ENCODE results near the gene YPEL2.
A peak's percentile ranks its signal among the peaks of the same experiment; 100 is the strongest.

The YPEL2 gene

DNA sequence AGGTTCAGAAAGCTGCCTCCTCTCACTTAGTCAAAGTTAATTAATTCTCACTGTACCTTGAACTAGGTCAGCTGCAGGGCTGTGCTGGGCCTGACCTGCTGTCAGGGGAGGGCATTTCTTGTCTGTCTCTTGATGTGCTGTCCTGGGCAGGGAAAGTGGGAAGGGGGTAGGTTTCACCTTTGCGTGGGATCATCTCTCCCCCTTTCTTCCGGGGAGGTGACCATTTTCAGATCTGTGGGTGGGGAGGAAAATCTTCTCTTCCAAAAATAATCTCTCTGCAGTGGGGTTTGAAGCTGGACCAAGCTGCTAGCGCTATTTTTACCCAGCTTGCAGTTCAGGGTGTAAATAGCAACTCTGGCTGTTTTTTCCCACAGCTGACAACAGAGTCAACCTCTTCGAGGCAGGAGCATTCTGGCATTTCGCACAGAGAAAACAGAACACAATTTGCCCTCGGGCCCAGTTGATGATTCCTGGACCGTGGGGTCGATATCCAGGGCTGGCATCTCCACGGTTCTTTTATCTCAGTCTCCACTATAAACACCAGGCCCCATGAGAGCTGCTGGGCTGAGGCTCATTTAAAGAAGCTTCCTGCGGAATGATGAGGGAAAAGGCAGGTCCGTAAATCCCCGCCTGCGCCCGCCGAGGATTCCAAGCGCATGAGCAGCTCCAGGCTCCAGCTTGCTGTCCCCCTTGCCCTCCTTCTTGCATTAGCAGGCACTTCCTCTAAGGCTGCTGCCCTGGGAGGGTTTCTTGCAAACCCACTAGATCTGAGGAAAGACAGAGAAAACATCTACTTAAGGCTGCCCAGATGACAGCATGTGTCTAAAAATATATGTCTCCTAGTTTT, 93.9 kb downstream of the YPEL2 start:
- no peak overlapping the region for H3K27ac Mint-ChIP-seq
- H3K4me3 Mint-ChIP-seq: no peak overlapping the region
- no peaks in the 10 kb centered on the region for H3K9me3 Mint-ChIP-seq
- ATAC-seq (replicated peaks) (no peak), DNase-seq (no peak)
- H3K36me3 Mint-ChIP-seq: no peaks in the 10 kb centered on the region
- no peaks in the 10 kb centered on the region for H3K4me1 Mint-ChIP-seq
- H3K27me3 Mint-ChIP-seq: no peaks in the 10 kb centered on the region

- H3K36me3 Mint-ChIP-seq: no peaks in the 10 kb centered on the region
- ATAC-seq (replicated peaks) (no peak), DNase-seq (no peak)
- no peak overlapping the region for H3K4me3 Mint-ChIP-seq
- no peaks in the 10 kb centered on the region for H3K4me1 Mint-ChIP-seq
- no peak overlapping the region for H3K27ac Mint-ChIP-seq
- no peaks in the 10 kb centered on the region for H3K9me3 Mint-ChIP-seq
- H3K27me3 Mint-ChIP-seq: no peaks in the 10 kb centered on the region
Observed at GRCh38 chr17:59426031-59426430, 94.6 kb downstream of the YPEL2 start.

DNA sequence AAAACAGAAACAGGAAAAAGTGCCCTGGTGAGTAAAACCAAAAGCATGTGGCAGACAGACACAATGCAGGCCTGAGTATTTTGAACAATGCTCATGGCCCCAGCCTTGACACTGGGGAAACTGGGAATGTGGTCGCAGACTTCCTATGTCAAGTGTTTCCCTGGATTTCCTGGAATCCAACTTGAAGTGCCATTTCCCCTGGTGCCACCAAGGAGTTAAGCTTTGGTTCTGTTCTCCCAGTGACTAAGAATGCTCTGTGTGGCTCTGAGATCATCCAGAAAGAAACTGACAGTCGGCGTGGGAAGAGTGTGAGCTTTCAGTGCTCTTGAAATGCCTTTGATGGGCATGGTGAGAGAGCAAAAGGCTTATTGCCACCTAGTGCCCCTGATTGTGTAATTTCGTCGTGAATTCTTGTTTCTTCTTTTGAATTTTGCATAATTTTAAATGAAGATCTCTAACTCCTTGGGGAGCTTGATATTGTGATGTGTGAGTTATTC, 96.0 kb downstream of the YPEL2 start:
- Mint-ChIP-seq H3K4me1 (no peaks in the 10 kb centered on the region), H3K9me3 (peaks cover under 1 to 3% of the 10 kb centered on the region in 2 donors), H3K27me3 (no peaks in the 10 kb centered on the region), H3K36me3 (peaks cover 0 to 2% of the 10 kb centered on the region in 2 donors), H3K27ac (no peak overlapping the region), H3K4me3 (no peak overlapping the region)
- no peak for ATAC-seq (replicated peaks)
- DNase-seq: no peak

DNA sequence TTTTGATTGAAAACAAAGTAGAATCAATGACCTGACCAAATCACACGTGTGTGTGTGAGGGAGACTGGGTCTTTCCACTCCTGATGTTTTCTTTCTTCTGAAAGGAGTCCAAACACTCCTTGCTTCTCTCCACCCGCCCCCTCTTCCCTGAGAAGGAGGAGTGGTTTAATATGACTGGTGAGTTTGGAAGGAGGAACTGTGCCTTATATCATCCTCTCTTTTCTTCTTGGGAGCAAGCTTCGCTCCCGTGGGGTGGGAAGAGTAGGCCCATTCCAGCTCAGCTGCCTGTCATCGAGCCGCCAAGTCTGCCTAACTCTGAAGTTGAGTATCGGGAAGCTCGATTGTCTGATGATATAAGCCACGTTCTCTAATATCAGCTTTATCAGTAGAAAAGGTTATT, 96.5 kb downstream of the YPEL2 start:
- no peak for ATAC-seq (replicated peaks)
- Mint-ChIP-seq H3K9me3 (peaks cover 5 to 7% of the 10 kb centered on the region in 2 donors), H3K27me3 (no peaks in the 10 kb centered on the region), H3K4me1 (no peaks in the 10 kb centered on the region), H3K36me3 (peaks cover 0 to 2% of the 10 kb centered on the region in 2 donors), H3K27ac (no peak overlapping the region), H3K4me3 (no peak overlapping the region)
- no peak for DNase-seq

- peaks cover 5 to 7% of the 10 kb centered on the region in 2 donors for H3K9me3 Mint-ChIP-seq
- no peaks in the 10 kb centered on the region for H3K4me1 Mint-ChIP-seq
- no peak overlapping the region for H3K27ac Mint-ChIP-seq
- no peaks in the 10 kb centered on the region for H3K27me3 Mint-ChIP-seq
- DNase-seq: no peak
- ATAC-seq (replicated peaks): no peak
- H3K4me3 Mint-ChIP-seq: no peak overlapping the region
- H3K36me3 Mint-ChIP-seq: peaks cover 0 to 2% of the 10 kb centered on the region in 2 donors
Observed at GRCh38 chr17:59428916-59429485, 97.5 kb downstream of the YPEL2 start.

- DNase-seq: no peak
- no peak overlapping the region for H3K27ac Mint-ChIP-seq
- no peak for ATAC-seq (replicated peaks)
- no peaks in the 10 kb centered on the region for H3K27me3 Mint-ChIP-seq
- peaks cover 0 to 2% of the 10 kb centered on the region in 2 donors for H3K36me3 Mint-ChIP-seq
- no peak overlapping the region for H3K4me3 Mint-ChIP-seq
- H3K9me3 Mint-ChIP-seq: peaks cover 5 to 7% of the 10 kb centered on the region in 2 donors
- peaks cover 6 to 12% of the 10 kb centered on the region in 2 donors for H3K4me1 Mint-ChIP-seq
Observed at GRCh38 chr17:59431601-59432000, 100.1 kb downstream of the YPEL2 start.

- DNase-seq: no peak
- ATAC-seq (replicated peaks): no peak
- Mint-ChIP-seq H3K9me3 (peaks cover 5 to 7% of the 10 kb centered on the region in 2 donors), H3K27me3 (no peaks in the 10 kb centered on the region), H3K36me3 (peaks cover 0 to 2% of the 10 kb centered on the region in 2 donors), H3K27ac (no peak overlapping the region), H3K4me3 (no peak overlapping the region), H3K4me1 (peaks cover 10 to 21% of the 10 kb centered on the region in 2 donors)
Observed at GRCh38 chr17:59432657-59433056, 101.2 kb downstream of the YPEL2 start.

DNA sequence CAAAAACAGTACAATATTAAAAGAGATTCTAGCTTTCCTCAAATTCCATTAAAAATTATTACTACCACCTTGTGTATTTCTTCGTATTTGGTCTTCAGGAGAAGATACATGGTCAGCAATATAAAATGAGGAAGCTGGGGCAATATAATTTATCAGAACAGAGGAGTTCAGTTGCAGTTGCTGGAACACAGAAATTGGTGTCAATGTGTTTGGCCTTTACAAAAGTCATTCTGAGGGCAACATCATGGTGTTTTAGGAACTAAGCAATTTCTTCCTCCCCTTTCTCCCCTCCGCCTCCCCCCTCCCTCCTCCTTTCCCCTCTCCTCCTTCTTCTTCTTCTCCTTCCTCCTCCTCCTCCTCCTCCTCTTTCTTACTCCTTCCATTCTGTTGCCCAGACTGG, 102.1 kb downstream of the YPEL2 start:
- Mint-ChIP-seq H3K27me3 (no peaks in the 10 kb centered on the region), H3K9me3 (peaks cover 5 to 7% of the 10 kb centered on the region in 2 donors), H3K27ac (no peak overlapping the region), H3K36me3 (peaks cover 0 to 2% of the 10 kb centered on the region in 2 donors), H3K4me3 (no peak overlapping the region), H3K4me1 (peaks cover 19 to 30% of the 10 kb centered on the region in 2 donors)
- ATAC-seq (replicated peaks): no peak
- DNase-seq: no peak

- no peak for DNase-seq
- no peak overlapping the region for H3K27ac Mint-ChIP-seq
- peaks cover 5 to 7% of the 10 kb centered on the region in 2 donors for H3K9me3 Mint-ChIP-seq
- peaks cover 21 to 36% of the 10 kb centered on the region in 2 donors for H3K4me1 Mint-ChIP-seq
- peaks cover 0 to 2% of the 10 kb centered on the region in 2 donors for H3K36me3 Mint-ChIP-seq
- ATAC-seq (replicated peaks): no peak
- H3K4me3 Mint-ChIP-seq: no peak overlapping the region
- no peaks in the 10 kb centered on the region for H3K27me3 Mint-ChIP-seq
Observed at GRCh38 chr17:59434429-59434828, 103.0 kb downstream of the YPEL2 start.

- Mint-ChIP-seq H3K36me3 (peaks cover 0 to 2% of the 10 kb centered on the region in 2 donors), H3K27ac (no peak overlapping the region), H3K4me3 (no peak overlapping the region), H3K4me1 (peaks cover 21 to 36% of the 10 kb centered on the region in 2 donors), H3K27me3 (no peaks in the 10 kb centered on the region), H3K9me3 (peaks cover 5 to 7% of the 10 kb centered on the region in 2 donors)
- ATAC-seq (replicated peaks) (peak; percentile 67 to 79), DNase-seq (no peak)
Observed at GRCh38 chr17:59435238-59435637, 103.8 kb downstream of the YPEL2 start.

GRCh38 chr17:59436900-59437299, 105.4 kb downstream of the YPEL2 start:
- Mint-ChIP-seq H3K27me3 (no peaks in the 10 kb centered on the region), H3K4me1 (peaks cover 28 to 45% of the 10 kb centered on the region in 2 donors), H3K4me3 (no peak overlapping the region), H3K36me3 (peaks cover 0 to 1% of the 10 kb centered on the region in 2 donors), H3K27ac (no peak overlapping the region), H3K9me3 (peaks cover 5% of the 10 kb centered on the region in 2 donors)
- no peak for DNase-seq
- no peak for ATAC-seq (replicated peaks)

DNA sequence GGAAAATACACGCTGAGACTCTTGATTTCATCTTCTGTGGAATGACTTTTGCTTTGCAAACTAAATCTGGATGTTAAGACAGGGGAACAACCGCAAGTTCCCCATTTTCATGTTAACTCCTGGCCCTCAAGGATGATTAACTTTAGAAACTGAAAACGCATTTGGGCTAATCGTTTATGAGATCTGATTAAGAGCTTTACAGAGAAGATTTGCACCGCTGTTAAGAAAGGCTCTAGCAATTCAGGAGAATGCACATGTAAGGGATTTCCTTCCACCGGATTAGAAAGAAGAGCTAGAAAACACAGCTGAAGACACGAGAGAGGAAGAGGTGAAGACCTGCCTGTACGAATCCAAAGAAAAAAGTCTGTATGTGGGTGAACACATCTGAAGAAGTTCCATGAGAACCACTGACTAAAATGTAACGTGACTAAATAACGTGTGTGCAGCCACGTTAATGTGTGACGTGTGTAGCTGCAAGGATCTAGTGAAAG, 106.4 kb downstream of the YPEL2 start:
- Mint-ChIP-seq H3K4me3 (peak overlapping the region; percentile 16 to 30), H3K36me3 (no peaks in the 10 kb centered on the region), H3K27me3 (no peaks in the 10 kb centered on the region), H3K27ac (no peak overlapping the region), H3K9me3 (peaks cover under 1% of the 10 kb centered on the region in 2 donors), H3K4me1 (peaks cover 28 to 45% of the 10 kb centered on the region in 2 donors)
- DNase-seq: no peak
- peak; percentile 49 to 54 for ATAC-seq (replicated peaks)

DNA sequence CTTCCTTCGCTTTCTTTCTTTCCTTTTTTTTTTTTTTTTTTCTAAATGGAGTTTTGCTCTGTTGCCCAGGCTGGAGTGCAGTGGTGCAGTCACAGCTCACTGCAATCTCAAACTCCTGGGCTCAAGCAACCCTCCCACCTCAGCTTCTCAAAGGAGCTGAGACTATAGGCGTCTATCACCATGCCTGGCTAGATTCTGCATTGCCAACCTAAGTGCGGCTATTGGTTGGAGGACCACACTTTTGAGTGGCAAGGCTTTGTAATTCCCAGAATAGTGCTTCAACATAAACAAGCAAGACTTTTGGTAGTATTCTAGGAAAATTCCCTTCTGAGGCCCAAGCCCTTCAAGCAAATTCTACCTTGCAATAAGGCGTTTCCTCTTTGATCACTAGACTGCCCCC, 107.8 kb downstream of the YPEL2 start:
- H3K4me3 Mint-ChIP-seq: no peak overlapping the region
- ATAC-seq (replicated peaks) (no peak), DNase-seq (no peak)
- H3K4me1 Mint-ChIP-seq: peaks cover 28 to 45% of the 10 kb centered on the region in 2 donors
- no peaks in the 10 kb centered on the region for H3K27me3 Mint-ChIP-seq
- H3K9me3 Mint-ChIP-seq: no peaks in the 10 kb centered on the region
- peak overlapping the region; percentile 61 for H3K27ac Mint-ChIP-seq
- no peaks in the 10 kb centered on the region for H3K36me3 Mint-ChIP-seq

DNA sequence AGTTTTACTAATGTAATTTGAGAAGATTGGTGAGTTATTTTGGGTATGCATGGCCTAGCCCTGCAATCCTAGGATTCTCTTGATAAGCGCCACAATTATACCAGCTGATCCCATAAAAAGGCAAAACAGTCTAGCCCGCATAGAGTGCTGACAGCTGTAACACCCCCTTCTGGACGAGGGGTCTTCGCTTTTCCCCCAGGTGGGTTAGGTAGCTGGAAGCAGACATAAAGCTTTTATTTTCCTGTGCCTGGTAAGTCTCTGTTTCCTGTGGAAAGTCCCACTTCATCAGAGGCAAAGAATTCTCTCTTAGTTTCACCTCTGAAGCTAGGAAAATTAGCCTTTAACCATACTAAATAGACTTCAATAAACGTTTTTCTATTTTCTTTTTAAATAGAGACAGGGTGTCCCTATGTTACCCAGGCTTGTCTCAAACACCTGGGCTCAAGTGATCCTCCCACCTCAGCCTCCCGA, 108.3 kb downstream of the YPEL2 start:
- no peak overlapping the region for H3K4me3 Mint-ChIP-seq
- DNase-seq: no peak
- H3K27me3 Mint-ChIP-seq: no peaks in the 10 kb centered on the region
- no peak for ATAC-seq (replicated peaks)
- H3K9me3 Mint-ChIP-seq: no peaks in the 10 kb centered on the region
- no peaks in the 10 kb centered on the region for H3K36me3 Mint-ChIP-seq
- H3K27ac Mint-ChIP-seq: no peak overlapping the region
- H3K4me1 Mint-ChIP-seq: peaks cover 28 to 48% of the 10 kb centered on the region in 2 donors
